IPS-18a (cell line): ENCODE measurements around the gene FYCO1.

Experiments
- H3K27ac ChIP-seq: one replicate; pipeline ENCODE4 v1.5.1; 2013; ENCODE audit warnings: low read length
- H3K27me3 ChIP-seq: one replicate; pipeline ENCODE4 v1.6.1; 2013; ENCODE audit warnings: mild to moderate bottlenecking, low read length; ENCODE audit not compliant: control insufficient read depth, insufficient read depth
- H3K36me3 ChIP-seq: one replicate; pipeline ENCODE4 v1.6.1; 2013; ENCODE audit warnings: low read depth, low read length; ENCODE audit not compliant: control insufficient read depth
- H3K4me1 ChIP-seq: one replicate; pipeline ENCODE4 v1.6.1; 2013; ENCODE audit warnings: low read depth, low read length; ENCODE audit not compliant: control insufficient read depth
- H3K4me3 ChIP-seq: one replicate; pipeline ENCODE4 v1.5.1; 2013; ENCODE audit warnings: low read length
- H3K9ac ChIP-seq: one replicate; pipeline ENCODE4 v1.6.1; 2013; ENCODE audit warnings: mild to moderate bottlenecking, low read length, moderate library complexity
- H3K9me3 ChIP-seq: one replicate; pipeline ENCODE4 v1.6.1; 2013; ENCODE audit warnings: low read depth, low read length; ENCODE audit not compliant: control insufficient read depth

The FYCO1 gene

DNA sequence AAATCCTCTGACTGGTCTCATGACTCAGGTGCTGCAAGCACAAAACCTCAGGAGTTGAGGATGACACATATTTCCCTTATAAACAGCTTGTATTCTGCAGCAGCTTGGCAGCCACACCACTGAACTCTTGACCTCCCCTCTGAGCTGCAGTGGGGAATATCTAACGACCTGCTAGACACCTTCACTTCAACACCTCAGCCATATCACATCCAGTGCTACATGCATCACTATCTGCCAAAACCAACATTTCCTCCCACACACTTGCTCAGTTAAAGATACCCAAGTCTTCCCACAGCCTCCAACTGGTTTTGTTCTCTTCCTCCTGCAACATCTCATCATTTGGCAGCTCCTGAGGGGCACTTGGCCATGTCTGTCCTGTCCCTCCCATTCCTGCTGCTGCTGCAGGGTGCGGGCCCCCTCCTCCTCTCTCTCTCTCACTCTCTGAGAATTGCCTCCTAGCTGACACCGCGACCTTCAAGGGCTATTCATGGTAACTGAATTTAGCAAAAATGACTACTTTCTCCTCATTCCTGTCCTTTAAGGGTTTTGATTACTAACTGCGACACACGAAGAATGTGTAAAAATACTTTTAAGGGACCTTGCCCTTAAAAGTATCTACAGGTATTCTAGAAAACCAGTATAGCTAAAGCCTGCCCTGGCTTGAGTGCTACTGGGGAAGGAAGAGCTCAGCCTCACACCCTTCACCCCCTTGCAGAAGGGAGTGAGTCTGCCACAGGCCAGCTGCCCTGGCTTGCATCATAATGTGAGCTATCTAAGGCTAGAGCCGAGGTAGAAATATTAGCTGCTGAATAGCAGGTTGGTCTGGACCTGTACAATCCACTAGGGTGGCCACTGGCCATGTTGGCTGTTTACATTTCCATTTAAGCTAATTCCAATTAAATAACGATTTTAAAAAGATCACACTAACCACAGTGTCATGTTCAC lies 114.3 kb downstream of the FYCO1 start:
- Histone ChIP-seq H3K27ac (no peak overlapping the region), H3K4me3 (no peak overlapping the region), H3K4me1 (no peaks in the 10 kb centered on the region), H3K27me3 (no peaks in the 10 kb centered on the region), H3K9ac (no peak overlapping the region), H3K36me3 (no peaks in the 10 kb centered on the region), H3K9me3 (no peaks in the 10 kb centered on the region)

- Histone ChIP-seq H3K36me3 (no peaks in the 10 kb centered on the region), H3K27ac (no peak overlapping the region), H3K9ac (no peak overlapping the region), H3K4me1 (no peaks in the 10 kb centered on the region), H3K4me3 (no peak overlapping the region), H3K27me3 (no peaks in the 10 kb centered on the region), H3K9me3 (no peaks in the 10 kb centered on the region)
These were observed 114.9 kb downstream of the FYCO1 start for GRCh38 chr3:45880725-45881077.

GRCh38 chr3:45878124-45878523 lies 117.5 kb downstream of the FYCO1 start:
- Histone ChIP-seq H3K9ac (no peak overlapping the region), H3K27ac (no peak overlapping the region), H3K4me1 (no peaks in the 10 kb centered on the region), H3K4me3 (no peak overlapping the region), H3K9me3 (no peaks in the 10 kb centered on the region), H3K27me3 (no peaks in the 10 kb centered on the region), H3K36me3 (no peaks in the 10 kb centered on the region)

DNA sequence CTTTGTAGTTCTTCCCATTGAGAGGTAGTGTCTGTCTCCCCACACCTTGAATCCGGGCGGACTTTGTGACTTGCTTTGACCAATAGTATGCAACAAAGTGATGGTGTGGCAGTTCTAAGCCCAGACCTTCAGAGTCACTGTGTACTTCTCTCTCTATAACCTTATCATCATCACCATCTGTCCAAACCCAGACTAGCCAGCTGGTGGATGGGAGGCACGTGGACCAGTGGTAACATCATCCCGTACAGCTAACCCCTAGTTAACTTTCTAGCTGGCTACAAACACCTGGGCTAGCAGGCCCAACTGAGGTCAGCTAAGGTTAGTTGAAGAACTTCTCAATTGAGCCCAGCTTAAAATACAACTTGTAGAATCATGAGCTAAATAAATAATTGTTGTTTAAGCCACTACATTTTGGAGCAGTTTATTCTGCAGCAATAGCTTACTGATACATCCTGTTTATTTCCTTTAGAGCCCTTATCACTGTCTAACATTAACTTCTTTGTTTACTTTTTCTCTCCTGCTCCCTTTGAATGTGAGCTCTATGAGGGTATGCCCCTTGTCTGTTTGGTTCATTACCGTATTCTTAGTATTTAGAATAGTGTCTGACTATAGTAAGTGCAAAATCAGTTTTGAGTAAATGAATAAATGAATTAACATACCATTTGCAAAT lies 120.8 kb downstream of the FYCO1 start:
- H3K4me1 ChIP-seq, result no peaks in the 10 kb centered on the region
- H3K27me3 ChIP-seq, result no peaks in the 10 kb centered on the region
- H3K36me3 ChIP-seq, result no peaks in the 10 kb centered on the region
- H3K27ac ChIP-seq, result no peak overlapping the region
- H3K4me3 ChIP-seq, result no peak overlapping the region
- H3K9me3 ChIP-seq, result no peaks in the 10 kb centered on the region
- no peak overlapping the region for H3K9ac ChIP-seq

GRCh38 chr3:45873638-45874037 lies 122.0 kb downstream of the FYCO1 start:
- no peak overlapping the region for H3K4me3 ChIP-seq
- no peaks in the 10 kb centered on the region for H3K4me1 ChIP-seq
- no peaks in the 10 kb centered on the region for H3K9me3 ChIP-seq
- H3K36me3 ChIP-seq, result no peaks in the 10 kb centered on the region
- H3K9ac ChIP-seq, result no peak overlapping the region
- H3K27me3 ChIP-seq, result no peaks in the 10 kb centered on the region
- no peak overlapping the region for H3K27ac ChIP-seq

- Histone ChIP-seq H3K27me3 (no peaks in the 10 kb centered on the region), H3K9ac (no peak overlapping the region), H3K4me1 (no peaks in the 10 kb centered on the region), H3K9me3 (no peaks in the 10 kb centered on the region), H3K4me3 (no peak overlapping the region), H3K36me3 (no peaks in the 10 kb centered on the region), H3K27ac (no peak overlapping the region)
These were observed 122.6 kb downstream of the FYCO1 start for GRCh38 chr3:45873036-45873435.

DNA sequence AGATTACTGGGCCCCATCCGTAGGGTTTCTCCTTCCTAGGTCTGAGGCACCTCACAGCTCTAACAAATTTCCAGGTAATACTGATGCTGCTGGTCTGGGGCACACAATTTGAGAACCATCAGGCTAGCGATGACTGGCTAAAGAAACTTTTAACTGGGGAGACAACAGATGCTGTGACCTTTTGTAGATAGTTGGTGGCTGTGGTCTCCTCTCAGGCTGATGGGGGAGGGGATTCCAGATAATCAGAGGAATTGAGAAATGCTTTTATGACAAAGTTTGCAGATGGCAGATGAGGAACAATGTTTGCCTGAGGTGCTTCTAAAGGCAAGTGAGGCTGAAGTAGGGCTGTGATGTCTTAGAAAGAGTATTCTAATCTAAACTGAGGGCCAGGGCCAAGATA lies 123.1 kb downstream of the FYCO1 start:
- Histone ChIP-seq H3K4me1 (no peaks in the 10 kb centered on the region), H3K9ac (no peak overlapping the region), H3K4me3 (no peak overlapping the region), H3K27ac (no peak overlapping the region), H3K27me3 (no peaks in the 10 kb centered on the region), H3K9me3 (no peaks in the 10 kb centered on the region), H3K36me3 (no peaks in the 10 kb centered on the region)

- H3K27ac ChIP-seq, result no peak overlapping the region
- no peaks in the 10 kb centered on the region for H3K27me3 ChIP-seq
- H3K9ac ChIP-seq, result no peak overlapping the region
- H3K9me3 ChIP-seq, result no peaks in the 10 kb centered on the region
- H3K4me3 ChIP-seq, result no peak overlapping the region
- H3K4me1 ChIP-seq, result no peaks in the 10 kb centered on the region
- no peaks in the 10 kb centered on the region for H3K36me3 ChIP-seq
These were observed 123.8 kb downstream of the FYCO1 start for GRCh38 chr3:45871780-45872179.

GRCh38 chr3:45870099-45870498 lies 125.5 kb downstream of the FYCO1 start:
- no peak overlapping the region for H3K4me3 ChIP-seq
- H3K27me3 ChIP-seq, result no peaks in the 10 kb centered on the region
- no peaks in the 10 kb centered on the region for H3K4me1 ChIP-seq
- no peak overlapping the region for H3K9ac ChIP-seq
- H3K36me3 ChIP-seq, result no peaks in the 10 kb centered on the region
- H3K27ac ChIP-seq, result no peak overlapping the region
- no peaks in the 10 kb centered on the region for H3K9me3 ChIP-seq

- H3K9ac ChIP-seq, result no peak overlapping the region
- H3K4me1 ChIP-seq, result no peaks in the 10 kb centered on the region
- H3K36me3 ChIP-seq, result no peaks in the 10 kb centered on the region
- H3K9me3 ChIP-seq, result no peaks in the 10 kb centered on the region
- no peaks in the 10 kb centered on the region for H3K27me3 ChIP-seq
- H3K27ac ChIP-seq, result no peak overlapping the region
- no peak overlapping the region for H3K4me3 ChIP-seq
These were observed 126.0 kb downstream of the FYCO1 start for GRCh38 chr3:45869638-45870037.

- Histone ChIP-seq H3K27me3 (no peaks in the 10 kb centered on the region), H3K4me1 (no peaks in the 10 kb centered on the region), H3K9ac (no peak overlapping the region), H3K9me3 (no peaks in the 10 kb centered on the region), H3K36me3 (no peaks in the 10 kb centered on the region), H3K27ac (no peak overlapping the region), H3K4me3 (no peak overlapping the region)
These were observed 127.0 kb downstream of the FYCO1 start for GRCh38 chr3:45868650-45869049.

GRCh38 chr3:45868213-45868612 lies 127.4 kb downstream of the FYCO1 start:
- Histone ChIP-seq H3K4me1 (no peaks in the 10 kb centered on the region), H3K9me3 (no peaks in the 10 kb centered on the region), H3K36me3 (no peaks in the 10 kb centered on the region), H3K27me3 (no peaks in the 10 kb centered on the region), H3K4me3 (no peak overlapping the region), H3K9ac (no peak overlapping the region), H3K27ac (no peak overlapping the region)
